ENCODE data around the gene PPP1R9A.

PPP1R9A gene

GRCh38 chr7:95045236-95045923 lies 138.0 kb downstream of the PPP1R9A start:
- no peak for DNase-seq

- DNase-seq: no peak
These were observed 139.3 kb downstream of the PPP1R9A start for GRCh38 chr7:95046494-95047240.

- no peak for DNase-seq
These were observed 139.9 kb downstream of the PPP1R9A start for GRCh38 chr7:95047291-95047690.

GRCh38 chr7:95052566-95053094 lies 145.2 kb downstream of the PPP1R9A start:
- no peak for DNase-seq

- DNase-seq: no peak
These were observed 147.0 kb downstream of the PPP1R9A start for GRCh38 chr7:95054386-95054785.

- DNase-seq: no peak
These were observed 147.9 kb downstream of the PPP1R9A start for GRCh38 chr7:95055295-95055694.

DNA sequence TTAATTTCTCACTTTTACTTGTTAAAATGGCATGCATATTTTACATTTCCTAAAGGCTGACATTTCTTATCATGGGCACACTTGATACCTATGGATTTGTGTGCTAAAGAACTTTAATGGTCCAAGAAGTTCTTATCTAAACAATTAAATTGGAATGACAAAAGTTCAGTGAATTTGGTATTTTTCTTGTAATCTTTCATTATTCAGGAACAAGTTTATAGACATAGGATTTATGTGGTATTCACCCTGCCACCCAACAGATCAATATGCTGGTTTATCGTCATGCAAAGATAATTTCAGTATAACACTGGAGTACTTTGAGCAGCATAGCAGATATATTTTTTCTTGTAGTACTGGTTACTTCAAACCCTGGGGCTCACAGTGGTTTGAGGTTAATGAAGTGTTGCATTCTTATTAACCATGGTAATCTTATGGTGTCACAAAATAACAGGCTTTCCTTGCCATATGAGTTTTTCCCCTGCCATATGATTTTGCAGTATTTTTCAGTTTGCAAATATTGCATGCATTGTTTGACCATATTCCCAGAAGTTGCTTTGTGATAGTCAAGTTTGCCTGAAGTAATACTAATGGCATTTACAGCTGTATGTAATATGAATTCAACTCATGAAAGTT lies 148.8 kb downstream of the PPP1R9A start:
- DNase-seq: no peak

- no peak for DNase-seq
These were observed 149.5 kb downstream of the PPP1R9A start for GRCh38 chr7:95056901-95057300.

- no peak for DNase-seq
These were observed 152.5 kb downstream of the PPP1R9A start for GRCh38 chr7:95059842-95060313.

GRCh38 chr7:95062901-95063300 lies 155.5 kb downstream of the PPP1R9A start:
- no peak for DNase-seq

GRCh38 chr7:95066737-95067530 lies 159.5 kb downstream of the PPP1R9A start:
- DNase-seq: no peak

GRCh38 chr7:95088536-95089215 lies 181.3 kb downstream of the PPP1R9A start:
- no peak for DNase-seq

GRCh38 chr7:95089414-95090315 lies 182.3 kb downstream of the PPP1R9A start:
- no peak for DNase-seq

DNA sequence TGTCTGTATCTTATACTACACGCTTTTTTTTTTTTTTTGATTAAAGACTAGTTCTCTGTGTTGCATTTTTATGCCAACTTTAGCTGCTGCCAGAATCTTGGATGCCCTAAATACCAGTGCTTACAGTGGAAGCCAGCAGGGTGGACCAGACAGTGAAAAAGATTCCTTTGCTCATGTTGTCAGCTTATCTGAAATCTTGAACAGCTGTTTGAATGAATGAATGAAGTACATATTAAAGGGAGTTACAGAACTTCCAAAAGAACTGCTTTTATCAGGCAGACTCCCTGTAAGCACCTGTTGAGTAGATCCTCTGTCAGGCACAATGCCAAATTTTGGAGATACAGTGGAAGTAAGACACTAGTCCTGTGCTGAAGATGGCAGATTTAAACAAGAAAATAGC lies 184.9 kb downstream of the PPP1R9A start:
- DNase-seq: no peak

DNA sequence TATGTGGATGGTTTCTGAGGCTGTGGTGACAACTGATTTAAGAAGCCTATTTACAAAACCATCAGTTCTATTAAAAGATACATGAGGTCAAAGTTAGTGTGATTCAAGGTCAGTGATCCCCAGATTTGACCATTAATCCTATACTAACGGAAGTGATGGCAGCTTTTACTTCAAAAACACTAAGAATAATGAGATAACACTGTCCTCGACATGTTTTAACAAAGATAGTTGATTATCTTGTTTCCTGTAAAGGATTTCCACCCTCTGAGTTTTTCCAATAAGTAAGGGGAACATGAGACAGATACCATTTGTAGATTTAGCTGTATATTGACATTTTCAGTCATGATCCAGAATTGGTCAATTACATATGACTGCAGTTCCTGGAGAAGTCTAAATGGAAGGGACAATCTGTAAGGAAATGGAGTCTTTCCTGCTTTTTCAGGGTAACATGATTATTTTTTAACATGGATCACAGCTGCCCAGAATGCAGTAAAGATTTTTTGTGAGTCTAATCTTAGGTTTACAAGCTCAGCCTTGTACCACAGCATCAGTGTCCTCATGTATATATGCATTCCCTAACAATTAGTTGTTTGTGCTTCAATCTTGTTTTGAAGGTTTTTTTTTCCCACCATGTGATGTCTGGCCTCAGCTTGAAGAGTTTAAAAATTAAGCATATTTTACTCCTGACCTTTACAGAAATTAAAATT lies 188.0 kb downstream of the PPP1R9A start:
- no peak for DNase-seq

GRCh38 chr7:95095966-95096540 lies 188.7 kb downstream of the PPP1R9A start:
- no peak for DNase-seq

DNA sequence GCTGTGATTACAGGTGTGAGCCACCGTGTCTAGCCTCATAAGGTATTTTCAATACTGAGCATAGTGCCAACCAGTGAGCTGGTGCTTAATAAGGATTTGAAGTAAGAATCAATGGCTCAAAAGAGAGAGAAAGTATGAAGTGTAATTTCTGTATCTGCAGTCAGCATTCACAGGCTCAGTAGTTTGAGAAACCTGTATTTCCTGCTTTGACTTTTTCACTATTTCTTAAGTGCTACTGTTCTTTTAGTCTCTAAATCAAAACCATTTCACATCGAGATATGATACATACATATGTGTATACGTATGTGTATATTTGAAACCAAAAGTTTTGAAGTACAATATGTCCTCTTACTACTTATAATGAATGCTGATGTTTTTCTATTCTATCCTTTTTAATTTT lies 189.9 kb downstream of the PPP1R9A start:
- no peak for DNase-seq

- no peak for DNase-seq
These were observed 190.5 kb downstream of the PPP1R9A start for GRCh38 chr7:95097851-95098250.

- no peak for DNase-seq
These were observed 191.7 kb downstream of the PPP1R9A start for GRCh38 chr7:95099106-95099505.

DNA sequence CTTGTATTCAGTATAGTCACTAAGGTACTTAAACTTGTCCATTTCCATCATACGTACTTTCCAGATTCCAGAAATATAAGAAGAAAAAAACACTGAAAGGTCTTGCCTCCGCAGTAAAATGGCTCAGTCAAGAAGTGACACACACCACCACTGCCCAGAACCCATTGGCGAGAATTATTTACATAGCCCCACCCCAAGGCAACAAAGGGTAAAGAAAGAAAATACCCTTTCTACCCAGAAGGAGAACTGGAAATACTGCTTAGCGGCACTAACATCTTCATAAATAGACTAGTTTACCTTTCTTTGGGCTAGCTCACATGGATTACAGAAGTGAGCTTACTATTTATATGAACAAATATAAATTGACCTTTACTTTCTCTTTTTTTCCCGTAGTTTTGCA lies 194.0 kb downstream of the PPP1R9A start:
- no peak for DNase-seq

Data from amniotic stem cell (primary cell).